PC-9 (cell line): Measurements from ENCODE around the gene ARIH1.
"Not testable (repeated sequence)": the region's sequence is repeated elsewhere in the genome, so short reads cannot be mapped to it uniquely, and the experiment has no call there.

Source experiments
- CTCF ChIP-seq: fragments of 200-600 bp; sonication (generic); conservative IDR thresholded peaks from 2 replicates; pipeline ENCODE4 v1.6.1; 2017; ENCODE audit warnings: mixed run types, antibody characterized with exemption, mild to moderate bottlenecking, moderate library complexity
- EZH2 ChIP-seq: fragments of 200-600 bp; sonication (generic); IDR thresholded peaks from 2 replicates; pipeline ENCODE4 v1.8.0; 2017; ENCODE audit warnings: antibody characterized with exemption, low read depth

- not testable (repeated sequence) for TF ChIP-seq CTCF, EZH2
These were observed 138.2 kb downstream of the ARIH1 start for GRCh38 chr15:72612324-72612723.
